GM12891 (cell line): ENCODE measurements around the gene TMEM151A.

Experiments
- POLR2A ChIP-seq: IDR thresholded peaks from 2 replicates; pipeline ENCODE4 v1.6.1; 2011; ENCODE audit warnings: low read depth, low read length, control low read depth
- POLR2AphosphoS5 ChIP-seq: IDR thresholded peaks from 2 replicates; pipeline ENCODE4 v1.6.1; 2011; ENCODE audit warnings: low read depth, low read length, control low read depth
- TAF1 ChIP-seq: IDR thresholded peaks from 2 replicates; pipeline ENCODE4 v1.6.1; 2011; ENCODE audit warnings: low read depth, low read length, control low read depth

DNA sequence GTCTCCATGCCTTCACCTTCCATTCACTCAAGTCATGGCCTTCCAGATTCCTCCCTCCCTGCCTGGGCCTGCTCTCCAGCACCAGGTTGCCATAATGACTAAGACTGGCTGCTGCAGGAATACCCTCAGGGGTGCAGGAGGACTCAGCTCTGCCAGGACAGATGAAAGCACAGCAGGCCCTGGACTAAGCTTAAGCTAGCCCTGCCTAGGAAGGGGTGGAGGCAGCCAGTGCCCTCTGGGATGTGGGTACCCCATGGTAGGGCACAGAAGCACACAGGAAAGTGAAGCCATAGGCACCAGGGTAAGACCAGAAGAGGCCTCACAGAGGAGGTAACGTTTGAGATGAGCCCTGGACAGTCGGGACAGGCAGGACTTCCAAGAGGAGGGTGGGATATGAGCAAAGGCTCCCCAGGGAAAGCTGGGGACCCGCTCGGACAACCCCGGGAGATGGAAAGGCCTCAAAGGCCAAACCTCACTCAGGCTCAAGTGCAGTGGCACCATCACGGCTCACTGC lies 47.5 kb downstream of the TMEM151A start:
- TF ChIP-seq POLR2A = no peak
- TF ChIP-seq TAF1 = no peak
- TF ChIP-seq POLR2AphosphoS5 = no peak
